DND-41 (cell line): ENCODE data around the gene RNU2-1.
"Not testable (repeated sequence)": the region's sequence is repeated elsewhere in the genome, so short reads cannot be mapped to it uniquely, and the experiment has no call there.

Experiments used
- ATAC-seq: fragments of 200-7000 bp; cut with Tn5 transposase; 3 replicates; pipeline ENCODE4 v1.9.1; 2021; ENCODE audit warnings: low read depth; ENCODE audit not compliant: insufficient read depth
- DNase-seq: peaks from one replicate; pipeline ENCODE4 v3.0.0-alpha.2; 2020
- H2AFZ ChIP-seq: 2 replicates; pipeline ENCODE4 v1.6.0; 2012; ENCODE audit warnings: low read depth, low read length
- H3K27ac ChIP-seq: 2 replicates; pipeline ENCODE4 v1.5.1; 2012; ENCODE audit warnings: low read length, inconsistent platforms
- H3K27me3 ChIP-seq: fragments of 200-600 bp; sonication (generic); 2 replicates; pipeline ENCODE4 v1.6.0; 2012; ENCODE audit warnings: low read length, mild to moderate bottlenecking, inconsistent platforms; ENCODE audit not compliant: insufficient read depth, poor library complexity
- H3K36me3 ChIP-seq: 2 replicates; pipeline ENCODE4 v1.5.1; 2012; ENCODE audit warnings: low read length, inconsistent platforms; ENCODE audit not compliant: insufficient read depth
- H3K4me1 ChIP-seq: 2 replicates; pipeline ENCODE4 v1.5.1; 2012; ENCODE audit warnings: mild to moderate bottlenecking, low read length; ENCODE audit not compliant: insufficient read depth
- H3K4me2 ChIP-seq: 2 replicates; pipeline ENCODE4 v1.6.0; 2012; ENCODE audit warnings: mild to moderate bottlenecking, moderate library complexity, low read length, inconsistent platforms; ENCODE audit not compliant: insufficient read depth
- H3K4me3 ChIP-seq, 2 experiments: fragments of 200-600 bp in 1 of 2; shearing (Covaris generic) in 1 of 2; 2 replicates each; pipeline ENCODE4 v1.5.1; 2012 to 2016; ENCODE audit warnings: inconsistent platforms in 2 of 2, low read length in 2 of 2, mild to moderate bottlenecking in 2 of 2, low read depth in 1 of 2, moderate library complexity in 1 of 2
- H3K79me2 ChIP-seq: 2 replicates; pipeline ENCODE4 v1.6.0; 2012; ENCODE audit warnings: low read length, inconsistent platforms; ENCODE audit not compliant: insufficient read depth
- H3K9ac ChIP-seq: 2 replicates; pipeline ENCODE4 v1.6.0; 2012; ENCODE audit warnings: low read depth, mild to moderate bottlenecking, inconsistent platforms, low read length, moderate library complexity
- H3K9me3 ChIP-seq: 2 replicates; pipeline ENCODE4 v1.5.1; 2012; ENCODE audit warnings: low read length, moderate library complexity, mild to moderate bottlenecking, inconsistent platforms; ENCODE audit not compliant: insufficient read depth, severe bottlenecking
- H4K20me1 ChIP-seq: 2 replicates; pipeline ENCODE4 v1.6.0; 2012; ENCODE audit warnings: low read length; ENCODE audit not compliant: insufficient read depth
- CTCF ChIP-seq: IDR thresholded peaks from 2 replicates; pipeline ENCODE4 v1.5.1; 2012; ENCODE audit warnings: borderline replicate concordance, low read length, moderate library complexity, mild to moderate bottlenecking; ENCODE audit not compliant: poor library complexity, severe bottlenecking; ENCODE audit errors: extremely low read depth
- EZH2 ChIP-seq: IDR thresholded peaks from 3 replicates; pipeline ENCODE4 v1.6.1; 2012; ENCODE audit warnings: borderline replicate concordance, low read depth, mild to moderate bottlenecking, moderate library complexity, low read length, inconsistent platforms; ENCODE audit not compliant: severe bottlenecking

Gene RNU2-1

GRCh38 chr17:43210576-43210975 is 23.2 kb downstream of the RNU2-1 start:
- H3K4me3 ChIP-seq, result peak overlapping the region in 1 of 2 experiments; percentile 80; a peak in 3 of 4 replicates
- no peak for DNase-seq
- no peaks in the 10 kb centered on the region for H3K27me3 ChIP-seq
- peaks cover 34% of the 10 kb centered on the region for H3K4me1 ChIP-seq
- peak overlapping the region; percentile 86; the same call in 1 of the 2 replicates for H2AFZ ChIP-seq
- H4K20me1 ChIP-seq, result no peaks in the 10 kb centered on the region
- H3K9ac ChIP-seq, result peak overlapping the region; percentile 78
- ATAC-seq, result no peak
- H3K27ac ChIP-seq, result peak overlapping the region; percentile 87
- peaks cover 7% of the 10 kb centered on the region for H3K79me2 ChIP-seq
- TF ChIP-seq CTCF (no peak), EZH2 (no peak)
- H3K9me3 ChIP-seq, result no peaks in the 10 kb centered on the region
- H3K36me3 ChIP-seq, result peaks cover 20% of the 10 kb centered on the region
- H3K4me2 ChIP-seq, result peak overlapping the region; percentile 88

- not testable (repeated sequence) for H2AFZ ChIP-seq, H4K20me1 ChIP-seq, H3K27me3 ChIP-seq, H3K4me1 ChIP-seq, H3K79me2 ChIP-seq, ATAC-seq, H3K9me3 ChIP-seq, H3K27ac ChIP-seq, H3K4me2 ChIP-seq, DNase-seq, H3K9ac ChIP-seq, H3K4me3 ChIP-seq
- peaks cover 70% of the 10 kb centered on the region for H3K36me3 ChIP-seq
Measured at GRCh38 chr17:43203013-43203412, 30.8 kb downstream of the RNU2-1 start.

GRCh38 chr17:43200127-43200526 is 33.6 kb downstream of the RNU2-1 start:
- no peaks in the 10 kb centered on the region for H3K27me3 ChIP-seq
- H3K36me3 ChIP-seq, result peaks cover 77% of the 10 kb centered on the region
- peak; percentile 52 for DNase-seq
- no peak for TF ChIP-seq EZH2
- peak; percentile 20 for TF ChIP-seq CTCF
- ATAC-seq, result peak; percentile 73
- H3K9me3 ChIP-seq, result no peaks in the 10 kb centered on the region
- H3K9ac ChIP-seq, result no peak overlapping the region
- no peaks in the 10 kb centered on the region for H3K79me2 ChIP-seq
- H3K4me1 ChIP-seq, result no peaks in the 10 kb centered on the region
- H4K20me1 ChIP-seq, result no peaks in the 10 kb centered on the region
- no peak overlapping the region for H3K27ac ChIP-seq
- H3K4me2 ChIP-seq, result no peak overlapping the region
- H2AFZ ChIP-seq, result no peak overlapping the region
- no peak overlapping the region for H3K4me3 ChIP-seq

GRCh38 chr17:43199633-43200032 is 34.1 kb downstream of the RNU2-1 start:
- no peaks in the 10 kb centered on the region for H4K20me1 ChIP-seq
- peaks cover 79% of the 10 kb centered on the region for H3K36me3 ChIP-seq
- no peak for DNase-seq
- H3K4me3 ChIP-seq, result no peak overlapping the region
- H3K4me1 ChIP-seq, result no peaks in the 10 kb centered on the region
- TF ChIP-seq CTCF (no peak), EZH2 (no peak)
- no peak overlapping the region for H3K4me2 ChIP-seq
- no peak overlapping the region for H3K9ac ChIP-seq
- no peaks in the 10 kb centered on the region for H3K9me3 ChIP-seq
- no peaks in the 10 kb centered on the region for H3K79me2 ChIP-seq
- H3K27me3 ChIP-seq, result no peaks in the 10 kb centered on the region
- no peak overlapping the region for H3K27ac ChIP-seq
- ATAC-seq, result no peak
- H2AFZ ChIP-seq, result no peak overlapping the region
